ENCODE results near the gene NEFH. TPM values are rescaled to one million over a fixed set of nuclear protein-coding genes. Genes with fewer than 3 reads are reported as not detected.

Gene NEFH
- total and polyA plus RNA-seq, 2 donors (not counting 3 experiments of a cell fraction or from before 2014, with no cell fraction given), result 0.09 to 0.59 TPM

GRCh38 chr22:29509298-29509697, 29.3 kb downstream of the NEFH start:
- no peaks in the 10 kb centered on the region for H3K27me3 ChIP-seq (ENCODE audit: control insufficient read depth in 2 of 2, insufficient read depth in 2 of 2, low read length in 2 of 2)
- TF ChIP-seq FOS (IDR thresholded peaks at IDR 0.05; ENCODE audit: borderline replicate concordance, insufficient read depth, low read length), result no peak
- no peak for TF ChIP-seq MYC (IDR thresholded peaks at IDR 0.05; ENCODE audit: low read depth, low read length)
- TF ChIP-seq, protein P1, sequence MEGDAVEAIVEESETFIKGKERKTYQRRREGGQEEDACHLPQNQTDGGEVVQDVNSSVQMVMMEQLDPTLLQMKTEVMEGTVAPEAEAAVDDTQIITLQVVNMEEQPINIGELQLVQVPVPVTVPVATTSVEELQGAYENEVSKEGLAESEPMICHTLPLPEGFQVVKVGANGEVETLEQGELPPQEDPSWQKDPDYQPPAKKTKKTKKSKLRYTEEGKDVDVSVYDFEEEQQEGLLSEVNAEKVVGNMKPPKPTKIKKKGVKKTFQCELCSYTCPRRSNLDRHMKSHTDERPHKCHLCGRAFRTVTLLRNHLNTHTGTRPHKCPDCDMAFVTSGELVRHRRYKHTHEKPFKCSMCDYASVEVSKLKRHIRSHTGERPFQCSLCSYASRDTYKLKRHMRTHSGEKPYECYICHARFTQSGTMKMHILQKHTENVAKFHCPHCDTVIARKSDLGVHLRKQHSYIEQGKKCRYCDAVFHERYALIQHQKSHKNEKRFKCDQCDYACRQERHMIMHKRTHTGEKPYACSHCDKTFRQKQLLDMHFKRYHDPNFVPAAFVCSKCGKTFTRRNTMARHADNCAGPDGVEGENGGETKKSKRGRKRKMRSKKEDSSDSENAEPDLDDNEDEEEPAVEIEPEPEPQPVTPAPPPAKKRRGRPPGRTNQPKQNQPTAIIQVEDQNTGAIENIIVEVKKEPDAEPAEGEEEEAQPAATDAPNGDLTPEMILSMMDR (IDR thresholded peaks at IDR 0.05; ENCODE audit: extremely low read depth in 1 of 2, insufficient read depth in 1 of 2, low read depth in 1 of 2, low read length in 2 of 2), result no peak
- TF ChIP-seq EZH2 (IDR thresholded peaks at IDR 0.05; ENCODE audit: borderline replicate concordance, low read depth, low read length, severe bottlenecking), result no peak
- TF ChIP-seq, protein P2, sequence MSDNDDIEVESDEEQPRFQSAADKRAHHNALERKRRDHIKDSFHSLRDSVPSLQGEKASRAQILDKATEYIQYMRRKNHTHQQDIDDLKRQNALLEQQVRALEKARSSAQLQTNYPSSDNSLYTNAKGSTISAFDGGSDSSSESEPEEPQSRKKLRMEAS (IDR thresholded peaks at IDR 0.05; ENCODE audit: insufficient read depth, insufficient read length), result no peak
- no peak for TF ChIP-seq POLR2A (IDR thresholded peaks at IDR 0.05; ENCODE audit: low read depth, low read length)
- intact Hi-C loops (cut with micrococcal nuclease), result no loop called here
- no peak overlapping the region for H3K4me2 ChIP-seq (ENCODE audit: insufficient read depth, low read length)
- peaks cover 16 to 34% of the 10 kb centered on the region in 2 experiments for H3K36me3 ChIP-seq (ENCODE audit: control insufficient read depth in 2 of 2, extremely low read depth in 1 of 2, insufficient read depth in 2 of 2, low read length in 2 of 2)
- no peak overlapping the region for H3K4me3 ChIP-seq (replicated peaks in 1 of 3; ENCODE audit: insufficient read depth in 1 of 3, low read depth in 1 of 3, low read length in 3 of 3)
- CTCF ChIA-PET, result interaction anchor here (1.3 kb wide), 1 partner anchor 12 kb away, joined by 3 read pairs; no protein-coding TSS in a partner anchor
- H2AFZ ChIP-seq (ENCODE audit: low read depth, low read length), result no peak overlapping the region
- dilution Hi-C loops (cut with MboI; ENCODE audit: extremely low pct_ligation_motif_present, low sequenced_read_pairs), result no loop called here
- no peaks in the 10 kb centered on the region for H3K79me2 ChIP-seq (ENCODE audit: control insufficient read depth, insufficient read depth, low read length)
- FAIRE-seq (no peak), DNase-seq (ENCODE audit: low read depth, low spot score) (no peak)
- no peaks in the 10 kb centered on the region for H3K9me1 ChIP-seq (replicated peaks; ENCODE audit: control insufficient read depth, extremely low read depth, insufficient read depth, low read length)
- POLR2A ChIA-PET, result interaction anchor here (0.7 kb wide), 1 partner anchor 229 kb away, joined by 3 read pairs; no protein-coding TSS in a partner anchor
- BruUV-seq (replicated peaks), result no TSS peak
- no peaks in the 10 kb centered on the region for H3K9me3 ChIP-seq (replicated peaks; ENCODE audit: control insufficient read depth, insufficient read depth, low read length)
- H3K27ac ChIP-seq (ENCODE audit: insufficient read depth, low read depth, low read length), result no peak overlapping the region
- no peak overlapping the region for H3K9ac ChIP-seq (replicated peaks; ENCODE audit: extremely low read depth, insufficient read depth, low read length)
- H4K20me1 ChIP-seq (replicated peaks; ENCODE audit: control insufficient read depth, extremely low read depth, insufficient read depth, low read length), result no peaks in the 10 kb centered on the region
- no peaks in the 10 kb centered on the region for H3K4me1 ChIP-seq (ENCODE audit: control insufficient read depth, extremely low read depth, insufficient read depth, low read length)
